Spleen (tissue), 11 donors: ENCODE measurements around the gene DTX1. TPM values are rescaled to one million over a fixed set of nuclear protein-coding genes. Genes with fewer than 3 reads are reported as not detected.

ENCODE experiments used
- DNase-seq: peaks from one replicate; pipeline ENCODE4 v3.0.0-alpha.2; 2020
- H3K27ac ChIP-seq, 8 donors: fragments of 200-600 bp; sonication (generic) in 7 of 8; 1 replicate in 4 of 8; 2 replicates in 4 of 8; pipeline versions ENCODE4 v1.5.0 to v1.8.0; 2016 to 2021; ENCODE audit warnings: inconsistent platforms in 4 of 8, mild to moderate bottlenecking in 4 of 8, moderate library complexity in 1 of 8
- H3K27me3 ChIP-seq, 7 donors: fragments of 200-600 bp; sonication (generic) in 6 of 7; replicated peaks in 1 of 7; 1 replicate in 4 of 7; 2 replicates in 3 of 7; pipeline versions ENCODE4 v1.5.0 to v1.8.0; 2016 to 2021; ENCODE audit warnings: inconsistent platforms in 3 of 7, mild to moderate bottlenecking in 1 of 7
- H3K36me3 ChIP-seq, 6 donors: fragments of 200-600 bp; sonication (generic) in 5 of 6; 1 replicate in 4 of 6; 2 replicates in 2 of 6; pipeline versions ENCODE4 v1.5.0 to v1.8.0; 2016 to 2021; ENCODE audit warnings: inconsistent platforms in 2 of 6
- H3K4me1 ChIP-seq, 6 donors: fragments of 200-600 bp; sonication (generic) in 5 of 6; 1 replicate in 3 of 6; 2 replicates in 3 of 6; pipeline versions ENCODE4 v1.5.0 to v1.8.0; 2016 to 2021; ENCODE audit warnings: inconsistent platforms in 3 of 6
- H3K4me3 ChIP-seq, 8 donors: fragments of 200-600 bp; sonication (generic) in 7 of 8; 1 replicate in 4 of 8; 2 replicates in 4 of 8; pipeline versions ENCODE4 v1.5.0 to v1.8.0; 2016 to 2021; ENCODE audit warnings: inconsistent platforms in 4 of 8, mild to moderate bottlenecking in 4 of 8, moderate library complexity in 2 of 8
- H3K9me3 ChIP-seq, 8 donors: fragments of 200-600 bp; sonication (generic) in 7 of 8; 1 replicate in 4 of 8; 2 replicates in 4 of 8; pipeline versions ENCODE4 v1.5.0 to v1.8.0; 2016 to 2021; ENCODE audit warnings: inconsistent platforms in 4 of 8
- POLR2A ChIP-seq, 3 donors: fragments of 450-650 bp; IDR thresholded peaks; one replicate each; pipeline ENCODE4 v1.5.1; 2017; ENCODE audit warnings: antibody characterized with exemption in 3 of 3, mild to moderate bottlenecking in 1 of 3
- POLR2AphosphoS5 ChIP-seq, 3 donors: sonication (generic); formaldehyde crosslinking; IDR thresholded peaks; one replicate each; pipeline ENCODE4 v1.5.1; 2017; ENCODE audit warnings: antibody characterized with exemption in 3 of 3
- whole genome bisulfite sequencing, 5 donors: extraction: QIAGEN DNeasy Blood & Tissue Kit in 3 of 5; methylation state at CpG; one replicate each; pipeline versions ENCODE4 v1.1.5 to v1.1.7; 2013 to 2018; 5-methylcytosine and 5-hydroxymethylcytosine counted together
- intact Hi-C: fragments of 100-400 bp; cut with DNase I; formaldehyde crosslinking; loops from one replicate; pipeline ENCODE4 v1.15.0; 2023; ENCODE audit warnings: low total_unique reads
- polyA plus RNA-seq, 3 donors: library from polyadenylated mRNA; stranded (reverse); fragments of 200-250 nt; gene quantifications; one replicate each; pipeline ENCODE4 v1.2.1, GENCODE V29; 2013
- total RNA-seq, 7 donors: library from RNA; depleted of rRNA in 3 of 7; stranded (reverse); fragments of >200 nt in 3 of 7; fragmentation: NEBNext Ultra II Directional in 4 of 7; extraction: Animal tissue kit (Norgen Biotek cat#: 25700) in 4 of 7; gene quantifications; one replicate each; pipeline versions ENCODE4 v1.1.0 to v1.2.1, GENCODE V29; 2016 to 2021
- TF ChIP-seq, protein P1 (sequence below), 11 experiments: fragments of 200-600 bp in 7 of 11; fragments of 450-650 bp in 4 of 11; sonication (generic) in 4 of 11; IDR thresholded peaks in 8 of 11; conservative IDR thresholded peaks in 3 of 11; 1 replicate in 7 of 11; 2 replicates in 4 of 11; pipeline versions ENCODE4 v1.4.0 to v1.8.0; 2016 to 2021; ENCODE audit warnings: antibody characterized with exemption in 11 of 11, inconsistent platforms in 4 of 11, mild to moderate bottlenecking in 1 of 11
- donor health status: healthy with polysubstance abuse.
- donor health status: DM: no; HTN: no; CAD: no; lungs with moderate emphysema.
- donor health status: DM: no; HTN: no; CAD: no.
- donor health status: Bipolar disorder and iron deficiency.
- donor health status: healthy.
- donor health status: DM: no; HTN: no; CAD: no.
- donor health status: DM: yes; HTN: yes; CAD: no.

Gene DTX1
- total and polyA plus RNA-seq, 10 donors, result 53.4 to 141 (median 83.6) TPM

DNA sequence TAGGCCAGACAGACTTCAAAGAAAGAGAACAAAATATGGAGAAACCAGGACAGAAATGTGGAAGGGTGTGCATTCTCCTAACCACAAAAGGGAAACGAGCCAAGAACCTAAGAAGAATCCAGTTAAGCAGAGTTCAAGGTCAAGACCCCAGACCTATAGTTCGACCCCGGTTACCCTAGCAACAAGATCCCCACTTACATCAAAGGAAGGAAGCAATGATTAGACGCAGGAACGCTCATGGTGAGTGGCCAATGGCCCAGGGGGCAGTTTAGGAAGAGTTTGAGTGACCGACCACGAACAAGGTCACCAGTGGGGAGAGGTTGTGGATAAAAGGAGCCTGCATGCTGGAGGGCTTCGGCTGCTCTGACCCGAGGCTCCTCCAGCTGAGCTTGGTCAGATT is 42.0 kb upstream of the DTX1 start:
- Histone ChIP-seq H3K9me3 (peaks cover 0 to 24% (median 16%) of the 10 kb centered on the region in 8 donors), H3K36me3 (peaks cover 0 to 27% (median 21%) of the 10 kb centered on the region in 6 donors), H3K27ac (no peak overlapping the region), H3K4me1 (no peaks in the 10 kb centered on the region), H3K27me3 (no peaks in the 10 kb centered on the region), H3K4me3 (no peak overlapping the region)
- intact Hi-C loops, result no loop called here
- no peak for TF ChIP-seq POLR2AphosphoS5 (IDR thresholded peaks at IDR 0.05)
- WGBS, 5 donors, result 48 to 65% (median 61%) methylated on average over 9 of the region's 9 CpGs
- DNase-seq, result no peak

DNA sequence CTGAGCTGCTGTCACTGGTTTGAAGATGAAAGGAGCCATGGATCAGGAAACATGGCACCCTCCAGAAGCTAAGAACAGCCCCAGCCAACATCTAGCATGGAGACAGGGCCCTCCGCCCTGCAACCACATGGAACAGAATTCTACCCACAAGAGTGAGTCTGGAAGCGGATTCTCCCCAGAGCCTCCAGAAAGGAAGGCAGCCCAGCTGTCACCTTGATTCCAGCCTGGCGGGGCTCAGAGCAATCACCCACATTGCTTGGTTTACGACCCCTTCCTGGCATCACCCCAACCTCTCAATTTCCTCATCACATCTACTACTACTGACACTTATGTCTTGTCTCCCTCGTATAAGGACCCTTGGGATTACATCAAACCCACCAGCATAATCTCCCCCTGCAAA is 39.7 kb upstream of the DTX1 start:
- WGBS, 5 donors, result 81 to 91% (median 84%) methylated on average over 5 of the region's 5 CpGs

DNA sequence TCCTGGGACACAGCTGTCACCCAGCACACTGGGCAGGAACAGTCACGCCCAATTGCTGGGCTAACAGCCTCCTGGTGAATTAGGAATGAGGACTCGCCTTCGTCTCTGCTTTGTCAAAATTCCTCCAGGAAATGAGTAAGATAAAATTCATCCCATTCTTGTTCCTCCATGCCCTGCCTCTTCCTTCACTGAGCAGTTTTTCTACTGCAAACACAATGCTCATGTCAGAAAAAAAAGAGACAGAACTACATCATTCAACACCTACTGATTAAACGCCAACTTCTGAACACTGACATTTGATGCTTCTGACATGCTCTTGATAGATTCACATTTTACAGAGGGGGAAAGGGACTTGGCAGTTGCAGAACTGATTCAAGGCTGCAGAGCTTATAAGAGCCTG is 37.5 kb upstream of the DTX1 start:
- H3K27ac ChIP-seq, result no peak overlapping the region
- H3K4me1 ChIP-seq, result no peaks in the 10 kb centered on the region
- no peaks in the 10 kb centered on the region for H3K27me3 ChIP-seq
- TF ChIP-seq, protein P1, sequence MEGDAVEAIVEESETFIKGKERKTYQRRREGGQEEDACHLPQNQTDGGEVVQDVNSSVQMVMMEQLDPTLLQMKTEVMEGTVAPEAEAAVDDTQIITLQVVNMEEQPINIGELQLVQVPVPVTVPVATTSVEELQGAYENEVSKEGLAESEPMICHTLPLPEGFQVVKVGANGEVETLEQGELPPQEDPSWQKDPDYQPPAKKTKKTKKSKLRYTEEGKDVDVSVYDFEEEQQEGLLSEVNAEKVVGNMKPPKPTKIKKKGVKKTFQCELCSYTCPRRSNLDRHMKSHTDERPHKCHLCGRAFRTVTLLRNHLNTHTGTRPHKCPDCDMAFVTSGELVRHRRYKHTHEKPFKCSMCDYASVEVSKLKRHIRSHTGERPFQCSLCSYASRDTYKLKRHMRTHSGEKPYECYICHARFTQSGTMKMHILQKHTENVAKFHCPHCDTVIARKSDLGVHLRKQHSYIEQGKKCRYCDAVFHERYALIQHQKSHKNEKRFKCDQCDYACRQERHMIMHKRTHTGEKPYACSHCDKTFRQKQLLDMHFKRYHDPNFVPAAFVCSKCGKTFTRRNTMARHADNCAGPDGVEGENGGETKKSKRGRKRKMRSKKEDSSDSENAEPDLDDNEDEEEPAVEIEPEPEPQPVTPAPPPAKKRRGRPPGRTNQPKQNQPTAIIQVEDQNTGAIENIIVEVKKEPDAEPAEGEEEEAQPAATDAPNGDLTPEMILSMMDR (IDR thresholded peaks at IDR 0.05 in 8 of 11, conservative IDR thresholded peaks at IDR 0.05 in 3 of 11), result no peak
- TF ChIP-seq POLR2AphosphoS5 (IDR thresholded peaks at IDR 0.05) (no peak), POLR2A (IDR thresholded peaks at IDR 0.05) (no peak)
- H3K4me3 ChIP-seq, result no peak overlapping the region
- intact Hi-C loops, result no loop called here
- 47 to 69% (median 62%) methylated on average over 4 of the region's 4 CpGs for WGBS, 5 donors
- no peak for DNase-seq
- H3K36me3 ChIP-seq, result no peaks in the 10 kb centered on the region
- no peaks in the 10 kb centered on the region for H3K9me3 ChIP-seq

More for the DNA sequence above, 39.7 kb upstream of the DTX1 start:
- Histone ChIP-seq H3K4me1 (no peaks in the 10 kb centered on the region), H3K4me3 (no peak overlapping the region), H3K36me3 (peaks cover 0 to 5% (median under 1%) of the 10 kb centered on the region in 6 donors), H3K9me3 (peaks cover 0 to 3% (median 0%) of the 10 kb centered on the region in 8 donors), H3K27ac (no peak overlapping the region), H3K27me3 (no peaks in the 10 kb centered on the region)
- TF ChIP-seq POLR2AphosphoS5 (IDR thresholded peaks at IDR 0.05) (no peak), POLR2A (IDR thresholded peaks at IDR 0.05) (no peak)
- TF ChIP-seq, protein P1 (IDR thresholded peaks at IDR 0.05 in 8 of 11, conservative IDR thresholded peaks at IDR 0.05 in 3 of 11), result no peak
- DNase-seq, result no peak
- intact Hi-C loops, result no loop called here

- DNase-seq, result no peak
- TF ChIP-seq POLR2AphosphoS5 (IDR thresholded peaks at IDR 0.05) (no peak), POLR2A (IDR thresholded peaks at IDR 0.05) (no peak)
- Histone ChIP-seq H3K4me3 (no peak overlapping the region), H3K4me1 (no peaks in the 10 kb centered on the region), H3K27ac (no peak overlapping the region), H3K27me3 (no peaks in the 10 kb centered on the region), H3K36me3 (no peaks in the 10 kb centered on the region), H3K9me3 (no peaks in the 10 kb centered on the region)
- WGBS, 5 donors, result 83 to 95% (median 86%) methylated on average over 1 of the region's 1 CpG
- intact Hi-C loops, result no loop called here
Observed at GRCh38 chr12:113021500-113021899, 35.0 kb upstream of the DTX1 start.

DNA sequence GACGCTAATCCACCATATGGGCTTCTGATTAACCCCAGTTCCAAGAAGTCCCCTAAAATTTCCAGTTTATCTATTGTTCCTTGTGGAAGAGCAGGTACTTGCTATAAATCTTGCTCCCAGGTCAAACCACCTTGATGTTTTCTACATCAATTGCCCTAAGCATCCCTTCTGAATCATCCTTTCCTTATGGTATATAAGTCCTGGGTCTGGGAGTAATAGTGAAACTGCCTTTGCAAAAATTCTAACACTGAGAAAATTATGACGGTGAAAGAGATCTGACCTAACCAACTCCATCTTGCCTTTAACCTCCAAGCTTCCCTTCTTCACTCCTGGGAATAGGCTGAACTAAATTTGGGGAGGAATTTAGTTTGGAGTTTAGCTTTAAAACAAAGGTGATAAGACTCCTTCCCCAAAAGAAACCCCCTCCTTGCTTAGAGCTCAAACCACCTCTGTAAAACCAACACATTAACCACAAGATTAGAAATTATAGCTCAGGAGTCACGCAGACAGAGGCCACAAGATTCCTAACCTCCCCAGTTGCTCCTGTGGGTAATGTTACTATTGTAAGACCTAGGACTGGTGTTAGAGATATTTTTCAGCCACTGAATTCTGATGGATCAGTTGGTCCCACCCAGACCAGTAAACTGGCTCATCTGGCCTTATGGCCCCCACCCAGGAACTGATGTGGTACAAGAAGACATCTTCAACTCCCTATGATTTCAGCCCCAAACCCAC is 33.8 kb upstream of the DTX1 start:
- intact Hi-C loops, result no loop called here
- Histone ChIP-seq H3K36me3 (no peaks in the 10 kb centered on the region), H3K27ac (no peak overlapping the region), H3K27me3 (no peaks in the 10 kb centered on the region), H3K4me3 (no peak overlapping the region), H3K4me1 (no peaks in the 10 kb centered on the region), H3K9me3 (no peaks in the 10 kb centered on the region)
- DNase-seq, result no peak
- 69 to 77% (median 77%) methylated on average over 3 of the region's 3 CpGs for WGBS, 5 donors
- TF ChIP-seq POLR2A (IDR thresholded peaks at IDR 0.05) (no peak), POLR2AphosphoS5 (IDR thresholded peaks at IDR 0.05) (no peak)
- TF ChIP-seq, protein P1 (IDR thresholded peaks at IDR 0.05 in 8 of 11, conservative IDR thresholded peaks at IDR 0.05 in 3 of 11), result no peak
